A172 (cell line): ENCODE results near the gene BCHE. TPM values are rescaled to one million over a fixed set of nuclear protein-coding genes. Genes with fewer than 3 reads are reported as not detected.
A peak's percentile ranks its signal among the peaks of the same experiment; 100 is the strongest.

Experiments used
- DNase-seq: peaks from one replicate; pipeline ENCODE4 v3.0.0-alpha.2; 2015; ENCODE audit warnings: low spot score
- total RNA-seq: library from RNA; depleted of rRNA; stranded (reverse); fragments of >200 nt; shearing (Covaris generic); gene quantifications from 2 replicates; pipeline ENCODE4 v1.2.3, GENCODE V29; 2014

BCHE gene
- total RNA-seq, 1 experiment from 2014 or later, result 40.3 TPM

GRCh38 chr3:165753560-165753959 is 83.7 kb downstream of the BCHE start:
- peak; percentile 32 for DNase-seq

DNA sequence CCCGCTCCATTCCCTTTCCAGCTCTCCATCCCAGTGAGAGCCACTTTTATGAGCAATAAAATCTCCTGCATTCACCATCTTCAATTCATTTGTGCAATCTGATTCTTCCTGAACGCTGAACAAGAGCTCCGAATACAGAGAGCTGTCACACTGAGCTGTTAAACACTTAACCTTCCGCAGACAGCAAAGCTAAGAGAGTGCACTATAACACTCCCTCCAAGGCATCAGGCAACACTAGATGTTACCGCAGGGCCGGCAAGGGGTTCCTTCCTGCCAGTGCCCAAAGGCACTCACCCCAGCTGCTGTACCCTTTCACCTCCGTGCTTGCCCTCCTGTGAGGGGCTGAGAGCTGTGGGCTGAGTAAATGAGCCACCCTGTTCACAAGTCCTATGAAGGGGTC is 85.6 kb downstream of the BCHE start:
- DNase-seq, result no peak

- DNase-seq, result no peak
Observed at GRCh38 chr3:165749821-165750220, 87.4 kb downstream of the BCHE start.

DNA sequence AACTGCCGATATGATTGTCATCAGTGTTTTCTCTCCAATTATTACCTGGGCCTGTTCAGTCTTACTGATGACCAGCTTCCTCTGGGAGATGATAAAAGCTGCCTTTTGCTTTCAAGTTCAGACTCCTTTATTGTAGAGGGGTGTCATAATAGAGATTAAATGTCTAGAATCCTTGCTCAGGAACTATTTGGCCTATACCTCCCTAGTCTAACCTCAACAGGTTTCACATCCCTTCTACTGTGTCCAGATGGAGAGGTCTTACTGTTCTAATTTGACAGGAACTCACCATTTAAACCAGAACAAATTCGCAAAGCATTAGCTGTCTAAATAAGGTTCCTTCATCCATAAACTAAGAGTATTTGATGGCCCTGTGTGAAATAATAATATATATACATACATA is 88.0 kb downstream of the BCHE start:
- no peak for DNase-seq

DNA sequence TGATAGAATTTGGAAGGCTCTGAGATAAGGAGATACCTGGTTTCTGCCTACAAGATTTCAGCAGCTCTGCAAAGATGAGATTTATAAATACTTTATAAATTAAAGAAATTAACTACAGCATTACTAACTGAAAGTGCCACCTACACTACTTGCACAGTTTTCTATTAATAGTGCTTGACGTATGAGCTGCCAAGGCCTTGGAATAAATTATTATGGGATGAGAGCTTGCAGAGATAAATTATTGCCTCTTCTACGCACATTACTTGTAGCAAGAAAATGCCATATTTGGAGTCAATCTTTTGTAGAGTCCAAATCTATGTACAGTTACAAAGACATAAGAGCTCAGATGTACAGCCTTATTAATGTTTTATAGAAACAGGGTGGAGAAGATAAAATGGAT is 89.1 kb downstream of the BCHE start:
- DNase-seq, result no peak

- no peak for DNase-seq
Observed at GRCh38 chr3:165746874-165747273, 90.3 kb downstream of the BCHE start.

- DNase-seq, result no peak
Observed at GRCh38 chr3:165744025-165744424, 93.2 kb downstream of the BCHE start.

GRCh38 chr3:165742351-165742750 is 94.9 kb downstream of the BCHE start:
- DNase-seq, result no peak

- DNase-seq, result no peak
Observed at GRCh38 chr3:165729756-165730155, 107.5 kb downstream of the BCHE start.

DNA sequence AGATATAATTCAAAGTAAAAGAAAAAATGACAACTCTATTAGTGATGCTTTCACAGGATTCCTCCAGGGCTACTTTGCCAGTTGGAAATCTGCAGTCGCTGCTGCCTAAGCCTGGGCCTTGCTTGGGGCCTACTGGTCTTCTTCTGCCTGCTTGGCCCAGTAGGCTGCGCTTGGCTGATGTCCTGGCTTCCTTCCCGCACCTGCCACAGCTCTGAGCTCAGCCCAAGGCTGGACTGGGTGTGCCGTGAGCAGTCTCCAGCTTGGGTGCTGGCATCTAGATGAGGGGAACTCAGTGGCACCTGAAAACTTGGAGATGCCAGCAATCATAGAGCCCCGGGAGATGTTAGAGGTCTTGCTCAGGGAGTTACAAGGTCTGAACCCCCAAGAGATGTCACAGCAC is 108.3 kb downstream of the BCHE start:
- no peak for DNase-seq

DNA sequence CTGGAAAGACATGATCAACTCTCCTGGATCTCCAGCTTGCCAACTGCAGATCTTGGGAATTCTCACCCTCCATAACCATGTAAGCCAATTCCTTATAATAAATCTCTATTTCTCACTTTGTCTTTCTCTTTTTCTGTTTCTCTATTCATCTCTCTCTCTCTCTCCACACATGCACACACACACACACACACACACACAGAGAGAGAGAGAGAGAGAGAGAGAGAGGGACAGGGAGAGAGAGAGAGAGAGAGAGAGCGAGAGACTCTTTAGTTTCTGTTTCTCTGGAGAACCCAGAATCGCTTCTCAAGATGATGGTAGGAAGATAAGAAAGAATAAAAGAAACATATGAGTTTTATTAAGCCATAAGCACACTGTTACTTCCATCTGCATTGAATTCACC is 111.9 kb downstream of the BCHE start:
- DNase-seq, result no peak
